Activated naive CD4-positive, alpha-beta T cell treated with Interleukin-2 at 50 U/mL for 16 hours (primary cell): Measurements from ENCODE around the gene DAD1.
A peak's percentile ranks its signal among the peaks of the same experiment; 100 is the strongest.
"Not testable (repeated sequence)": the region's sequence is repeated elsewhere in the genome, so short reads cannot be mapped to it uniquely, and the experiment has no call there.

Experiments
- DNase-seq: peaks from one replicate; pipeline ENCODE4 v3.0.0-alpha.2; 2020

The DAD1 gene

GRCh38 chr14:22598099-22598895, 9.3 kb upstream of the DAD1 start, which contains the start of gene ABHD4:
Gene ABHD4 (plus strand): TSS chr14:22598300. CDS start chr14:22598307, 7 bp downstream.
- DNase-seq = peak; percentile 62

GRCh38 chr14:22597771-22598098, 8.7 kb upstream of the DAD1 start:
- no peak for DNase-seq

DNA sequence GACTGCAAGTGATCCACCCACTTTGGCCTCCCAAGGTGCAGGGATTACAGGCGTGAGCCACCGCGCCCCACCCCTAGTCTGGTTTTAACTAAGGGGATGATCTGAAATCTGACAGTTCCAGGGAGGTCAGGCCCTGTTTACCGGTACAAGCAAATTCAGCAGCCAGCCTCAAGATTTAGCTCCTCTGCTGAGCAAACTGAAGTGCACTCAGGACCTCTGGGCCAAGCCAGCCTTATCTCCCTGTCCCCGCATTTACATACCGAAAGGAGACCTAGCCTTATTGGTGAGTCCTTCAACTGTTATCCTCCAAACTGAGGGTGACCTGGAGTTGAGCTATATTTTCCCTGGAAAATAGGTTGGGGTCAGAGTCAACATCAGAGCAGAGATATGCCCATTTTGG, 8.2 kb upstream of the DAD1 start:
- no peak for DNase-seq

- no peak for DNase-seq
Measured at GRCh38 chr14:22596354-22596879, 7.4 kb upstream of the DAD1 start.

GRCh38 chr14:22594156-22594716, 5.2 kb upstream of the DAD1 start:
- no peak for DNase-seq

GRCh38 chr14:22593601-22594000, 4.6 kb upstream of the DAD1 start:
- DNase-seq = no peak

GRCh38 chr14:22593189-22593588, 4.2 kb upstream of the DAD1 start:
- no peak for DNase-seq

DNA sequence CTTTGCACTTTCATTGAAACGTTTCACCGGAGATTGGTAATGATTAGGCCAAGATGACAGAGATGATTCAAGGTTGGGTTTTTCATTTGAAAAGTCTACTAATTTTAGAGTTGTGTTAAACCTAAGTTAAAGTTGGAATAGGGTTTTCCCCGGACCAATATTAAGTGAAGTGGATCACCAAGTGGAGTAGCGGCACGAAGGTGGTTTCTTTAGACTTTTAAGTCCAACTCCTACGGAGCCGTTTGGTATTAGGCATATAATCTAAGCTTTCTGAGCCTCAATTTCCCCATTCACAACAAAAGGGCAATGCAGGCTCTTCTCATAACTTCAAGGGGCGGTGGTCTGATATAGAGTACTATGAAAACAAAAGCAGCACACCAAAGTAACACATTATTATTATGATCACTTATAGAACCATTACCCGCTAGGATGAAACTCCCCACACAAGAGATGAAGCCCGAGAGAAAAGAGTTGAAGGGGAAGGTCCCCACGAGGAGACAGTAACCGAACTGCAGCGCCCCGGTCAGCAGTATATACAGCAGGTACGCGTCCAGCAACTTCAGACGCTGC, 413 bp downstream of the DAD1 start:
- peak; percentile 37 for DNase-seq

DNA sequence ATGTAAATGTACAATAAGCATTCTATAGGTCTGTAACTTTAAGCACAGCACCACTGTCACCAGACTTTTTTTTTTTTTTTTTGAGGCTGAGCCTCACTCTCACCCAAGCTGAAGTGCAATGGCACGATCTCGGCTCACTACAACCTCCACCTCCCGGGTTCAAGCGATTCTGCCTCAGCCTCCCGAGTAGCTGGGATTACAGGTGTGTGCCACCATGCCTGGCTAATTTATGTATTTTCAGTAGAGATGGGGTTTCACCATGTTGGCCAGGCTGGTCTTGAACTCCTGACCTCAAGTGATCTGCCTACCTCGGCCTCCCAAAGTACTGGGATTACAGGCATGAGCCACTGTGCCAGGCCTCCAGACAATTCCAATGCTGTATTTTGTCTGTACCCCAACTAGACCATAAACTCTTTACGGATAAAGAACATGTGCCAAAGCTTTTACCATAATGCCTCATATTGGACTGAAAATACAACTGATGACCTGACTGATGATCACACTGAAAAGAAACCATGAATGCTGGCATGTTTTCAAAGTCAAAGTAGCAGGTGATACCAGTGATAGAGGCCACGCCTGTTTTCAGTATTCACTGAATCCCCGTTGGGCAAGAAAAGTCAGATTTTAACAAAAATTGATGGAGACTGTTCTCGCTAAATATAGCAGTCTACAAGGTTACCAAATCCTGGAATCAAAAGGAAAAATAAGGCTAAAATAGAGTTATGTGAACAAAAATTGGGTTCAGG, 1.2 kb downstream of the DAD1 start:
- DNase-seq = not testable (repeated sequence)

- DNase-seq = no peak
Measured at GRCh38 chr14:22587247-22587646, 1.8 kb downstream of the DAD1 start.

GRCh38 chr14:22583994-22584393, 5.0 kb downstream of the DAD1 start:
- no peak for DNase-seq

DNA sequence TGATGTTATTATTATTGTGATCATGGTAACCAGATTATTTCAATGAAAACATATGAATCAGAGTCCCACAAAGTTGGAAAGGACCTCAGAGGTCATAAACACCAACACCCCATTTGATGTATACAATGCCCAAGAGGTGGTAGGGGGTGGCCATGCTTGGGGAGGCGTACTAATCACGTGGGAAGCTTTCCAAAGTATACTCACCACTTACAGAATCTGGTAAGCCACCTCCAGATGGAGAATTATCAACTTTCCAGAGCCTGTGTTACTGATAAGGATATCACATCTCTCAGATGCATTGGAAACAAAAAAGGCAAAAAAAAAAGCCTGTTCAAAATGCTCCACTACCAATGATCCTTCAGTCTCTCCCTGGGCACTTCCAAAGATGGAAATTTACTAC, 8.4 kb downstream of the DAD1 start:
- DNase-seq = no peak

DNA sequence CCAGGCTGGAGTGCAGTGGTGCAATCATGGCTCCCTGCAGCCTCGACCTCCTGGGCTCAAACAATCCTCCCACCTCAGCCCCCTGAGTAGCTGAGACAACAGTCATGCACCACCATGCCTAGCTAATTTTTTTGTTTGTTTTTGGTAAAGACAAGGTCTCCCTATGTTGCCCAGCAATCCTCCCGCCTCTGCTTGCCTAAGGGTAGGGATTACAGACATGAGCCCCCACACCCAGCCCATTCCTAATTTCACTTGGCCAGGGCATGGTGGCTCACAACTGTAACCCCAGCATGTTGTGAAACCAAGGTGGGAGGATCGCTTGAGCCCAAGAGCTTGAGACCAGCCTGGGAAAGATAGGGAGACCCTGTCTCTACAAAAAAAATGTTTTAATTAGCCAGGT, 9.1 kb downstream of the DAD1 start:
- DNase-seq = no peak

GRCh38 chr14:22579236-22579635, 9.8 kb downstream of the DAD1 start:
- DNase-seq = no peak

- DNase-seq = no peak
Measured at GRCh38 chr14:22577334-22577908, 11.6 kb downstream of the DAD1 start.

- no peak for DNase-seq
Measured at GRCh38 chr14:22573804-22574203, 15.2 kb downstream of the DAD1 start.

- no peak for DNase-seq
Measured at GRCh38 chr14:22572562-22573058, 16.4 kb downstream of the DAD1 start.

- DNase-seq = peak; percentile 79
Measured at GRCh38 chr14:22570132-22570949, 18.7 kb downstream of the DAD1 start.

DNA sequence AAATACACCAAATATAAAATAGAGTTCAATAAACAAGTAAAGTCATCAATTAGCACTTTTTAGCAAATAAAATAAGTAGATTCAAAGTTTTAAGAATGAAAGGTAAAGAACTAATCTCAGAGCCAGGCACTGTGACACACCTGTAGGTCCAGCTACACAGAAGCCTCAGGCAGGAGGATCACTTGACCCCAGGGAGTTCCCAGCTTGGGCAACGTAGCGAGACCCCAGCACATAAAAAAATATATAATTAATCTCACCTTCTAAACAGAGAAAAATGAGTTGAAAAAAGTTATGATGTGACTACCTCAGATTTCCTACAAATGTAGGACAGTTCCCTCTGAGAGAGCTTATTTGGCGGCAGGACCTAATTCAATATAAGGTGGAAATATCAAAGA, 19.3 kb downstream of the DAD1 start:
- DNase-seq = no peak

GRCh38 chr14:22569106-22569736, 19.8 kb downstream of the DAD1 start:
- no peak for DNase-seq

DNA sequence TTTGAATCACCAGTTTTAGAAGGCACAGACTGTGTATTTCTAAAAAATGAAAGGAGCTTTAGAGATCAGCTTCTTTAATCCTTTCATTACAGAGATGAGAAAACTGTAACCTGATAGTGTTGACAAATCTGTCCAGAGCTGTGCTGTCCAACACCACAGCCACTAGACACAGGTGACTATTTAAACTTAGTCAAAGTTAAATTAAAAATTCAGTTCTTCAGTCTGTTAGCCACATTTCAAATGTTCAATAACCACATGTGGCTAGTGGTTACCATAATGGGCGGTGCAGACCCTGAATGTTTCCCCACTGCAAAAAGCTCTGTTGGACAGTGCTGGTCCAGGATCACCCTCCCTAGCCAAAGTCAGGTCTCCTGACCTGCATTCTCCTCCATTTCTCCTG, 21.6 kb downstream of the DAD1 start:
- DNase-seq = no peak

DNA sequence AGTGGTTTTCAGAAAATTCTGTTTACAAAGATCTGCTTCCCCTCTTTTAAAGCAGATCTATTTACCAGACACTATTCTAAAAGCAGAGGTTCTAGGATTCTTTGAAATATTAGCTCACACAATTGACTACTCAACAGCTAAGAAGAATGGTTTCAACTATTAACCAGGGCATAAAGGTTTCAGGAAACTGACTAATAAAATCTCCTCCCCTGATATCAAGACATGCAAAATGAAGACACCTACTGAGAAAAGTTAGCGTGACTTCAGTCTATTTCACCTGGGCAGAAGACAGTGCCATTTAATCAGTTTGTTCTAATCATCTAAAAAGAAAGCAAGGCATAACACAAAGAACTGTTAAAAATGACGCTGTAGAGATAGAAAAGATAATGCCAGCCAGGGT, 22.2 kb downstream of the DAD1 start:
- no peak for DNase-seq
